Epidermal melanocyte (primary cell): ENCODE data around the gene KRTAP1-5.
A peak's percentile ranks its signal among the peaks of the same experiment; 100 is the strongest.
"Not testable (repeated sequence)": the region's sequence is repeated elsewhere in the genome, so short reads cannot be mapped to it uniquely, and the experiment has no call there.

ENCODE experiments used
- DNase-seq: peaks from one replicate; pipeline ENCODE4 v3.0.0; 2011; ENCODE audit warnings: low spot score; ENCODE audit not compliant: insufficient read length

KRTAP1-5 gene

GRCh38 chr17:41048441-41048840 lies 21.4 kb upstream of the KRTAP1-5 start:
- peak; percentile 37 for DNase-seq

- not testable (repeated sequence) for DNase-seq
These were observed 19.9 kb upstream of the KRTAP1-5 start, which contains the start of gene KRTAP2-1 for GRCh38 chr17:41046735-41047465. TSS of gene KRTAP2-1 (minus strand) at chr17:41047316. CDS start at chr17:41047267, 49 bp downstream.

- no peak for DNase-seq
These were observed 15.9 kb upstream of the KRTAP1-5 start for GRCh38 chr17:41042953-41043352.

GRCh38 chr17:41040783-41041571 lies 14.0 kb upstream of the KRTAP1-5 start, which contains the start of gene KRTAP1-1:
TSS of gene KRTAP1-1 (minus strand) at chr17:41041450. CDS start at chr17:41041397, 53 bp downstream.
- not testable (repeated sequence) for DNase-seq

- no peak for DNase-seq
These were observed 10.9 kb upstream of the KRTAP1-5 start for GRCh38 chr17:41037853-41038350.

GRCh38 chr17:41034346-41034935 lies 7.4 kb upstream of the KRTAP1-5 start, which contains the start of gene KRTAP1-3:
TSS of gene KRTAP1-3 (minus strand) at chr17:41034874. CDS start at chr17:41034821, 53 bp downstream.
- DNase-seq, result not testable (repeated sequence)

- DNase-seq, result no peak
These were observed 2.7 kb upstream of the KRTAP1-5 start, which contains the start of gene KRTAP1-4 for GRCh38 chr17:41029633-41030245. TSS of gene KRTAP1-4 (minus strand) at chr17:41030195. CDS start at chr17:41030078, 117 bp downstream.

GRCh38 chr17:41024697-41025096 lies 2.3 kb downstream of the KRTAP1-5 start:
- DNase-seq, result no peak

GRCh38 chr17:41020336-41020735 lies 6.7 kb downstream of the KRTAP1-5 start:
- DNase-seq, result no peak

GRCh38 chr17:41019415-41019814 lies 7.6 kb downstream of the KRTAP1-5 start:
- DNase-seq, result no peak

GRCh38 chr17:41018541-41018940 lies 8.5 kb downstream of the KRTAP1-5 start:
- DNase-seq, result no peak

GRCh38 chr17:41016578-41017215 lies 10.3 kb downstream of the KRTAP1-5 start:
- DNase-seq, result no peak

- DNase-seq, result no peak
These were observed 11.6 kb downstream of the KRTAP1-5 start for GRCh38 chr17:41015454-41015853.

GRCh38 chr17:41013606-41014005 lies 13.4 kb downstream of the KRTAP1-5 start:
- no peak for DNase-seq

- DNase-seq, result no peak
These were observed 13.8 kb downstream of the KRTAP1-5 start for GRCh38 chr17:41013181-41013580.

GRCh38 chr17:41012326-41013120 lies 14.5 kb downstream of the KRTAP1-5 start:
- DNase-seq, result no peak

- no peak for DNase-seq
These were observed 16.6 kb downstream of the KRTAP1-5 start for GRCh38 chr17:41010441-41010840.

- DNase-seq, result no peak
These were observed 17.1 kb downstream of the KRTAP1-5 start for GRCh38 chr17:41009936-41010335.

- DNase-seq, result no peak
These were observed 17.7 kb downstream of the KRTAP1-5 start for GRCh38 chr17:41009301-41009760.

GRCh38 chr17:41008811-41009210 lies 18.2 kb downstream of the KRTAP1-5 start, which contains the start of gene KRTAP3-1:
TSS of gene KRTAP3-1 (minus strand) at chr17:41009128. CDS start at chr17:41009074, 54 bp downstream.
- DNase-seq, result no peak
